Cortex of kidney (tissue), 1 donor: ENCODE results near the gene CD4.

Source experiments
- DNase-seq: peaks from one replicate; lab custom pipeline; 2025; lab: John Stamatoyannopoulos, UW

The CD4 gene

GRCh38 chr12:6816598-6816997, 27.3 kb downstream of the CD4 start:
- no peak for DNase-seq

- DNase-seq, result no peak
Measured at GRCh38 chr12:6817098-6817497, 27.8 kb downstream of the CD4 start.

GRCh38 chr12:6817662-6818157, 28.4 kb downstream of the CD4 start:
- no peak for DNase-seq

- no peak for DNase-seq
Measured at GRCh38 chr12:6818222-6818621, 28.9 kb downstream of the CD4 start.

- no peak for DNase-seq
Measured at GRCh38 chr12:6818645-6819044, 29.3 kb downstream of the CD4 start.

GRCh38 chr12:6819106-6820030, 30.0 kb downstream of the CD4 start:
- DNase-seq, result no peak

GRCh38 chr12:6820166-6820565, 30.8 kb downstream of the CD4 start:
- no peak for DNase-seq

GRCh38 chr12:6821591-6822425, 32.5 kb downstream of the CD4 start, which contains the start of gene GPR162:
Gene GPR162 (plus strand): TSS chr12:6821821. CDS start chr12:6823899, 2,078 bp downstream.
- no peak for DNase-seq

- no peak for DNase-seq
Measured at GRCh38 chr12:6822426-6823135, 33.3 kb downstream of the CD4 start.

- no peak for DNase-seq
Measured at GRCh38 chr12:6823182-6824084, 34.1 kb downstream of the CD4 start.

GRCh38 chr12:6824085-6824775, 34.9 kb downstream of the CD4 start:
- DNase-seq, result no peak

- no peak for DNase-seq
Measured at GRCh38 chr12:6824901-6825381, 35.6 kb downstream of the CD4 start.

GRCh38 chr12:6825398-6826124, 36.2 kb downstream of the CD4 start:
- DNase-seq, result no peak

- no peak for DNase-seq
Measured at GRCh38 chr12:6826125-6826733, 36.9 kb downstream of the CD4 start.

- no peak for DNase-seq
Measured at GRCh38 chr12:6826734-6827436, 37.6 kb downstream of the CD4 start.

GRCh38 chr12:6827437-6827911, 38.1 kb downstream of the CD4 start:
- DNase-seq, result no peak

- no peak for DNase-seq
Measured at GRCh38 chr12:6827982-6828780, 38.9 kb downstream of the CD4 start, which contains the start of gene P3H3. Gene P3H3 (plus strand): TSS chr12:6828407. CDS start chr12:6828441, 34 bp downstream.
